Stimulated activated CD8-positive, alpha-beta memory T cell treated with anti-CD3 and anti-CD28 coated beads, Interleukin-2, amount 100 ng/mL, for 48 hours (primary cell): ENCODE measurements around the gene AXDND1.

Experiments
- DNase-seq, 2 donors: peaks; one replicate each; pipeline ENCODE4 v3.0.0-alpha.2; 2020; ENCODE audit warnings: low read depth in 2 of 2

Gene AXDND1

GRCh38 chr1:179583771-179584320 is 218.1 kb downstream of the AXDND1 start:
- no peak for DNase-seq

GRCh38 chr1:179586107-179586823 is 220.5 kb downstream of the AXDND1 start:
- no peak for DNase-seq

DNA sequence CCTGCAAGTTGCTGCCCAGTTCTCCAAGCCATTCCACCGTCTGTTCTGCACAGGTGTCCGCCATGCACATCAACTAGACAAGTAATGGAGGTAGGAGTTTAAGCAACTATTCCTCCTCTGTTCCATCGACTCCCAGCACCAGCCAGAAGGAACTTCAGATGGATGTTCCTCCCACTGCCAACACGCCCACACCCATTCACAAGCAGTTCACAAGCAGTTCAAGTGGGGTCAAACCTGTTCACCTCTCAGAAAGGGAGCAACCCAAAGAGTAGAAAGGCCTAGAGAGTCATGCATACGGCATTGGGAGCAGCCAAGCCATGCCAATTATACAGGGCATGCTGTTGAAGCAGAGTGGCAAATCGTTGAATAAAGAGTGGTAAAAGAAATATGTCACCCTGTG is 221.6 kb downstream of the AXDND1 start:
- no peak for DNase-seq

GRCh38 chr1:179588425-179589024 is 222.8 kb downstream of the AXDND1 start:
- DNase-seq, result no peak

- DNase-seq, result no peak
Observed at GRCh38 chr1:179589509-179589908, 223.7 kb downstream of the AXDND1 start.

DNA sequence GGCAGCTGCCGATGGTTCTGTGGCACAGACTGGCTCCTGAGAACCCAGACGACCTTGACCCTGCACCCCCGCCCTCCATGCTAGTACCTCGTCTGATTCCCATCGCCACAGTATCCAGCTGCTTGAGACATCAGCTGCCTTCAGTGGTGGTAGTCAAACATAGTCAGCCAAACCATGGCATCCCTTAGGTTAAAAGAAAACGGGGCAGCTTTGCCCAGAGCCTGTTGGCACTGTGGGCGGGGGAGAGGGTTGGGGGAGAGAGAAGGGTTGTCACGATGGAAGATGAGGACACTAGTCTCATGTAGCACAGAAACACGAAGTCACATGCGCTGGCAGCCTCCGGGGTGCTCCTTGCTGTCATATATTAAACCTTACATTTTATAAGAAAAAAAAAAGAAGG is 224.9 kb downstream of the AXDND1 start:
- no peak for DNase-seq

DNA sequence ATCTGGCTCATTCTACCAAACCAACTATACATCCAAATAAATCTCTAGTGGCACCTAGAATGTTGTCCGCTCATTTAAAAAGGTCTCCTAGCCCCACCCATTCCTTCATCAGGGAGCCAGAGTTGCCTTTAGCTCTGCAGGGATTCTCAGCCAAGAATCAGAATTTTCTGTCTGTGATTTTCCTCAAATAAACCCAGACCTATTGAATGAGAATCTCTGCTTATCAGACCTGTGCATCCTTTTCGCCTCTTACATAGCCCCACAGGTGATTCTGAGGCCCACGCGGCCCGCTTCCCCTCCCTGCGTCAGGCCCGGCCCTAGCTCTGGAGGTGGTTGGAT is 225.5 kb downstream of the AXDND1 start:
- DNase-seq, result no peak

- no peak for DNase-seq
Observed at GRCh38 chr1:179591592-179592580, 226.1 kb downstream of the AXDND1 start, which contains the start of gene TDRD5. Gene TDRD5, plus strand, starts transcription at chr1:179591832. Its CDS starts 784 bp downstream, at chr1:179592616.

DNA sequence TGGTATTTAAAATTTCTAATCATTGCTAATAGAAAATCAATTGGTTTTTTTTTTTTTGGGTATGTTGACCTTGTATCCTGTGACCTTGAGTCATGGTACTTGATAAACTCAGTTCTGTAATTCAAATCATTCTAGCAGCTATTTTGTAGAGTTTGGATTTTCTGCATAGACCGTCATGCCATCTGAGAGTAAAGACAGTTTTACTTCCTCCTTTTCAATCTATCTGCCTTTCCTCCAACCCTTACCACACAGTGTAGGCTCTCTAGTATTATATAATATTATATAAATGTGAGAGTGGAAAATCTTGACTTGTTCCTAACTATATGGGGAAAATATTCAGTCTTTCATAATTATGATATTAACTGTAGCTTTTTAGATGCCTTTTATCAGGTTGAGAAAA is 232.9 kb downstream of the AXDND1 start:
- no peak for DNase-seq

DNA sequence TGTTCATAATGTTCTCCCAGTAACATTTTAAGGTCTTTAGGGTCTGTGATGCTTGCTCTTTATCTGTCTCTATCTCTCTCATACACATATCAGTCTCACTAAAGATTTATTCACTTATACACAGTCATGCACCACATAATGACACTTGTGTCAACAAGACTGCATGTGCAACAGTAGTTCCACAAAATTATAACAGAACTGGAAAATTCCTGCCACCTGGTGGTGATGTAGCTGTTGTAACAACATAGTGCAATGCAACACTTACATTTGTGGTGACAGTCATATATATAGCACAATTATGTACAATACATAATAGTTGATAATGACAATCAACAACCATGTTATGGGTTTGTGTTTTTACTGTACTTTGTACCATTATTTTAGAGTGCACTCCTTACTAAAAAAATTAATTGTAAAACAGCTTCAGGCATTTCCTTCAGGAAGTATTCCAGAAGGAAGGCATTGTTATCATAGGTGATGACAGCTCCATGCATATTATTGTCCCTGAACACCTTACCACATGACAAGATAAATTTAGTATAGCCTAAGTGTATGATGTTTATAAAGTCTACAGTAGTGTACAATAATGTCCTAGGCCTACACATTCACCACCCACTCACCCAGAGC is 234.0 kb downstream of the AXDND1 start:
- DNase-seq, result no peak

- no peak for DNase-seq
Observed at GRCh38 chr1:179601093-179601492, 235.3 kb downstream of the AXDND1 start.
